B cell (primary cell): ENCODE results near the gene MFF.

Experiments
- CTCF ChIP-seq: fragments of 200-600 bp; IDR thresholded peaks from one replicate; pipeline ENCODE4 v1.8.0; 2022; ENCODE audit warnings: antibody characterized with exemption, mild to moderate bottlenecking
- EZH2 ChIP-seq: IDR thresholded peaks from 2 replicates; pipeline ENCODE4 v1.6.1; 2012; ENCODE audit warnings: borderline replicate concordance, low read depth, mild to moderate bottlenecking, moderate library complexity, low read length; ENCODE audit not compliant: insufficient read depth, poor library complexity, severe bottlenecking

GRCh38 chr2:227370092-227370491 lies 45.0 kb downstream of the MFF start:
- TF ChIP-seq CTCF (no peak), EZH2 (no peak)
